NOMO-1 (cell line): Measurements from ENCODE around the gene ELF2.
A peak's percentile ranks its signal among the peaks of the same experiment; 100 is the strongest.
"Not testable (repeated sequence)": the region's sequence is repeated elsewhere in the genome, so short reads cannot be mapped to it uniquely, and the experiment has no call there.

Experiments
- DNase-seq, 2 experiments: peaks; one replicate each; lab custom pipeline; 2025; ENCODE audit not compliant: unreplicated experiment in 2 of 2; lab: John Stamatoyannopoulos, UW

ELF2 gene

DNA sequence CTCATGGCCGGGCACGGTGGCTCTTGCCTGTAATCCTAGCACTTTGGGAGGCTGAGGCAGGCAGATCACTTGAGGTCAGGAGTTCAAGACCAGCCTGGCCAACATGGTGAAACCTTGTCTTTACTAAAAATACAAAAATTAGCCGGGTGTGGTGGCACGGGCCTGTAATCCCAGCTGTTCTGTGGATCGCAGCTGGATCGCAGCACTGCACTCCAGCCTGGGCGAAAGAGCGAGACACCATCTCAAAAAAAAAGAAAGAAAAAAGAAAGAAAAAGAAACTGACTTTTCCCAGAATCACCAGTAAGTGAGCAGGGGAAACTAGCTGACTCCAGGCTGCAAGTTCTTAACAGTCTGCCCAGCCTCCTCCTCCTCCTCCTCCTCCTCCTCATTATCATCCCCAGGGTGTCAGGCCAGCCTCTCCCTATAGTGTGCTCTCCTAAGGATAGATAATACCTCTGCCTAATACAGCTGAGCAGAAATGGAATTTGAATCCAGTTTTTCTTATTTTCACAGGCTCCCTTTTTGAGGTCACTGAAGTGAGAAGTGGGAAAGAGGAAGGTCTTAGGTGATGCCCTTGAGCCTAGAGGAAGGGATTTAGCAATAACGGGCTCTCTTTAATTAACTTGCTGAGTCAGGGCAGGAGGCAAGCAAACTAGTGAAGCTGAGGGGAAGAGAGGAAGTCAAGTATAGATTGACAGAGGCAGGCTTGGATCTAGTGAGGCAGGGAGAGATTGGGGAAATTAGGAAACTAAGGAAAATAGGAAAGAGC, 11.8 kb upstream of the ELF2 start:
- peak; percentile 90 to 94 for DNase-seq

DNA sequence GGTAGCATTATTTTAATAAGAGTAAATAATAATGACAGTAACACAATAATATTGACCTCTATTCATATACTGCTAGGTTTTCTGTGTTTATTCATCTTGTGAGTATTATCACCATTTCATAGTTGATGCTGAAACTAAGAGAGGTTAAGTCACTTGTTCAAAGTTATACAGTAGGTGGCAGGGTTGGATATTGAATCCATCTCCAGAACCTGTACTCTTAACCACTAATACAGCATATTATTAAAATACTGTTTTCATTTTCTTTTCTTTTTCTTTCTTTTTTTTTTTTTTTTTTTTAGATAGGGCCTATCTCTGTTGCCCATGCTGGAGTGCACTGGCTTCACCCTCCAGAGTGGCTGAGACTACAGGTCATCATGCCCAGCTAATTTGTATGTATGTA, 7.1 kb upstream of the ELF2 start:
- DNase-seq = peak in 1 of 2 experiments; percentile 48

GRCh38 chr4:139177869-139178619, 1.0 kb upstream of the ELF2 start:
- DNase-seq = peak; percentile 89 to 94

DNA sequence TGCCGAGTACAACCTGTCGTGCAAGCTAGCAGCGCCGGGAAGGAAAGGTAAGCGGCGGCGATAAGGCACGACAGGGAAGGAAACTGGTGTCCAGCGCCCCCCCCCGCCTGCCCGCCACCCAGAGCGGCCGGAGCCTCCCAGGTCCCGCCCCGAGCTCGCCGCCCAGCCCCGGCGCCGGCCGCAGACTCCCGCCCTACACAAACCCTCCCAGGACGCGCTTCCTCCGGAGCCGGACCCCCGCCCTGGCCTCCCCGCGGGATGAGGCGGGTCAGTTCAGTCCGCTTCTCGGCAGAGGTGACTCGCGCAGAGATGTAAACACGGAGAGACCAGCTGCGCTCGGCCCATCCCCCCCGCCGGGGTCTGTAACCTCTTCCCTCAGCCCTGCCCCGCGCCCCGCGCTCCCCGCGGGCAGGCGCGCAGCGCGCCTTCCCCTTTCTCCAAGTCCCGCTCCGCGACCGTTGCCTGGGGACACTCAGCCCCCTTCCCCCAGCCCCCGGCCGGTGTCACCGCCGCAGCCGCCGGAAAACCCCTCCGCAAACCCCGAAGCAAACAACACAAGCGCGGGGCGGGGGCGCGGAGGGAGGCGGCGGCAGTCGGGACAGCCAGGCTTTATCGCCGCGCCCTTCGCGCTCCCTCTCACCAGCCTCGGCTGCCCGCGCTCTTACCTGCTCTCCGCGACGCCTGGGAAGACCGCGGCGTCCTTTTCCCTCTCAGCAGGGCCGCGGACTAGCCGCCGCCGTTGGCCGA, 543 bp downstream of the ELF2 start:
- DNase-seq = peak; percentile 48 to 63

GRCh38 chr4:139175646-139176301, 1.2 kb downstream of the ELF2 start:
- peak; percentile 20 to 43 for DNase-seq

GRCh38 chr4:139171876-139172691, 4.9 kb downstream of the ELF2 start:
- no peak for DNase-seq

- no peak for DNase-seq
These were observed 6.1 kb downstream of the ELF2 start for GRCh38 chr4:139170932-139171331.

DNA sequence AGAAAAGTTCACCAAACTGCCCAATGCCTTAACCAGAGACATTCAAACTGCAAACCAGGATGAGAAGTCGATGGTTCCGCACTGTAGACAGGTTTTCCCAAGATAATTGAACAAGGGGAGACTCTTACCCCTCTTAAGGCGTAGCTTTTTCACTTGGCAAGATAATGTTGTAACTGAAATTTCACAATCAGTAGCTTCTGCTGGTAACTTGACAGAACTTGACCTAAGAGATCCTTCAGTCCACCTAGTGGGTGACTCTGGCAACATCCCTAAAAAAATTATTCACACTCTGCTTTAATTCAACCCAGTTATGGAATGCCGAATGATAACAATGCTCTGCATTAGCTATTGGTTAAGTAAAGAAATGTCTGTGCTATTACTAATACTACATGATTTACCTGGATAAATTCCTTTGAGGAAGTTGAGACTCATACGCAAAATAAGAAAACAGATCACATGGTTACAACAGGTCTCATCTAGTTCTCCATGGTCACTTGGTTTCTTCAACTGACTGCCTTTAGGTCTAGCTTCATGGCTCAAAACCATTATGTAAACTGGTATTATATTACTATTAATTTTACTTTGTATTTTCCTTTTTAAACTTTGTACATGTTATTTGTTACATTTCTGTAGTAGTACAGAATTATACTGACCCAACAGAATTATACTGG, 9.1 kb downstream of the ELF2 start:
- DNase-seq = peak; percentile 69 to 88

- DNase-seq = no peak
These were observed 12.3 kb downstream of the ELF2 start for GRCh38 chr4:139164731-139165130.

GRCh38 chr4:139163806-139164206, 13.2 kb downstream of the ELF2 start:
- peak in 1 of 2 experiments; percentile 6 for DNase-seq

- not testable (repeated sequence) for DNase-seq
These were observed 19.0 kb downstream of the ELF2 start for GRCh38 chr4:139157977-139158376.

GRCh38 chr4:139154952-139155557, 22.0 kb downstream of the ELF2 start:
- DNase-seq = no peak

GRCh38 chr4:139154538-139154937, 22.5 kb downstream of the ELF2 start:
- DNase-seq = no peak

DNA sequence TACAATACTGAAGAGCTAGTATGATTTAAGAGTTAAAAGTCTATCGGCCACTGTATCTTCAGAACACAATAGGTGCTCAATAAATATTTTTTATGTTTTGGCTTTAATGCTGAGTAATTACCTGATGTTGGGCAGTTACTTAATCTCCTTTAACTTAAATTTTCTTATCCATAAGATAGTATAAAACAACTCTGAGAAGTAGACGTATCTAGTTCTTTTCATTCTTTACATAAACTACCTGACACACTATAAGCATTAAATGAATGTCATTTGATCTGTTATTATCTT, 22.9 kb downstream of the ELF2 start:
- DNase-seq = no peak

DNA sequence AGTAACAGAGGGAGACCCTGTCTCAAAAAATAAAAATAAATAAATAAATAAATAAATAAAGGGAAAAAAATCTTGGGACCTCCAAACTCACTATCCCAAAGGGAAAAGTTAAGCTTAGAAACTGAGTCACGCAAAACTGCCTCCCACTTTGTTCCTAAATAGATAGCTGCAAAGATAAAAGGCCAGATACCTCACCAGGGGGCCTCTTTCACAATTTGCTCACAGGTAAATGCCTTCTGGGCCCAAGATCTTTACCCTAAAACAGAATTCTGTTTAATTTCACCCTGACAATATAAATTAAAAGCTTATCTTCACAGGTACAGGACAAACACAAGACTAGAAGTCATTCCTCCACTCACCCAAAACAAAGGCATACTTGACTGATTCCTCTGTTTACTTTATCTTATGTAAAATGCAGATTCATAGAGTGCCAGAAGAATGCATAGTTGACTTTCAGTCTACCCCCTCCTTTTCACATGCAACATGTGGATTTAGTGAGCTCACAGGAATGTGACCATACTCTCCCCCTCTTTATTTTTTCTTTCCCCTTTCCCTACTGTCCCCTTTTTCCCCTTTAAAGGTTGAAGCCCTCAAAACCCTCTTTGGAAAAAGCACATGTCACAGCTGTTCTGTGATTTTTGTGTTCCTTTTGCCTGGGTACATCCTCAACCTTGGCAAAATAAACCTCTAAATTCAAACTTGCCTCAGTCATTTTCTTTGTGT, 23.4 kb downstream of the ELF2 start:
- no peak for DNase-seq

DNA sequence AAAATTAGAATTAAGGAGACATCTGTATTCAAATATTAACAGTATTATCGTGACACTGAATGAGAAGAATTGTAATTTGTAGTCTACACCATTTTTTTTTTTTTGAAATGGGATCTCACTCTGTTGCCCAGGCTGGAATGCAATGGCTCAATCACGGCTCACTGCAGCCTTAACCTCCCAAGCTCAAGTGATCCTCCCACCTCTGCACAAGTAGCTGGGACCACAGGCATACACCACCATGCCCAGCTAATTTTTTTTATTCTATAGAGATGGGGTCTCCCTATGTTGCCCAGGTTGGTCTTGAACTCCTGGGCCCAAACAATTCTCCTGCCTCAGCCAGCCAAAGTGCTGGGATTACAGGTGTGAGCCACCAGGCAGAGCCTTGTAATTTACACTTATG, 24.8 kb downstream of the ELF2 start:
- no peak for DNase-seq

DNA sequence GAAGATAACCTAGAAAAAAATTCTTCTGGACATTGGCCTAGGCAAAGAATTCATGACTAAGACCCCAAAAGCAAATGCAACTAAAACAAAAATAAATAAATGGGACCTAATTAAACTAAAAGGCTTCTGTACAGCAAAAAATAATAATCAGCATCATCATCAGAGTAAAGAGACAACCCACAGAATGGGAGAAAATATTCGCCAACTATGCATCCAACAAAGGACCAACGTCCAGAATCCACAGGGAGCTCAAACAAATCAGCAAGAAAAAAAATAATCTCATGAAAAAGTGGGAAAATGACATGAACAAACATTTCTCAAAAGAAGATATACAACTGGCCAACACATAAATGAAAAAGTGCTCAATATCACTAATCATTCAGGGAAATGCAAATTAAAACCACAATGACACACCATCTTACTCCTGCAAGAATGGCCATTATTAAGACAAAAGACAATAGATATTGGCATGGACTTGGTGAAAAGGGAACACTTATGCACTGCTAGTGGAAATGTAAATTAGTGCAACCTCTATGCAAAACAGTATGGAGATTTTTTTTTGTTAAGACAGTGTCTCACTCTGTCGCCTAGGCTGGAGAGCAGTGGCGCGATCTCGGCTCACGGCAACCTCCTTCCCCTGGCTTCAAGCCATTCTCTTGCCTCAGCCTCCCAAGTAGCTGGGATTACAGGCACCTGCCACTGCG, 29.9 kb downstream of the ELF2 start:
- no peak for DNase-seq

DNA sequence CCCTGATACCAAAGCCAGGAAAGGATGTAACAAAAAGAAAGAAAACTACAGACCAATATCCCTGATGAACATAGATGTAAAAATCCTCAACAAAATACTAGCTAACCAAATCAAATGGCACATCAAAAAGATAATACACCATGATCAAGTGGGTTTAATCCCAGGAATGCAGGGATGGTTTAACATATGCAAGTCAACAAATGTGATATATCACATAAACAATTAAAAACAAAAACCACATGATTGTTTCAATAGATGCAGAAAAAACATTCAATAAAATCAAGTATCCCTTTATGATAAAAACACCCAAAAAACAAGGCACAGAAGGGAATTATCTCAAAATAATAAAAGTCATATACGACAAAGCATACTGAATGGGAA, 31.5 kb downstream of the ELF2 start:
- DNase-seq = no peak
